IPS-NIHi11 (cell line): Measurements from ENCODE around the gene NKX3-2.

Experiments
- DNase-seq: peaks from one replicate; pipeline ENCODE4 v3.0.0; 2012; ENCODE audit warnings: mixed read lengths, low spot score

Gene NKX3-2

GRCh38 chr4:13504374-13504773 is 39.9 kb downstream of the NKX3-2 start:
- no peak for DNase-seq

GRCh38 chr4:13498469-13498868 is 45.8 kb downstream of the NKX3-2 start:
- DNase-seq: no peak

- DNase-seq: no peak
These were observed 47.7 kb downstream of the NKX3-2 start for GRCh38 chr4:13496605-13497004.

GRCh38 chr4:13495753-13496152 is 48.6 kb downstream of the NKX3-2 start:
- no peak for DNase-seq

- no peak for DNase-seq
These were observed 50.5 kb downstream of the NKX3-2 start for GRCh38 chr4:13493793-13494192.

GRCh38 chr4:13492747-13493146 is 51.6 kb downstream of the NKX3-2 start:
- DNase-seq: no peak
